ENCODE results near the gene DHCR7.

The DHCR7 gene

DNA sequence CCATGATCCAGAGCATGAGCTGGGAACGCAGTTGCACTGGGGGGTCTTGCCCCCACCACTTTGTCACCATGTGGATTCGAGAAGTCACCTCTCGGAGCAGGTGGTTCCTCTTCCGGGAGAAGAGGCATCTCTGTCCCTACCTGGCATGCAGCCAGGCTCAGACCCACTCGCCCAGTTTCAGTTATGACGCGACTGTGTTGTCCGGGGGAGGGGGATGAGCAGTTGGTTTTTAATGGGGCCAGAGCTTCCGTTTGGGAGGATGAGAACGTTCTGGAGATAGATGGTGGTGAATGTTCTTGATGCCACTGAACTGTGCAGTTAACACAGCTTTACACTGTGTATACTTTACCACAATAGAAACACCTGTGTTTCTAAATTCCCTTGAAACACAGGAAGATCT, 41.5 kb downstream of the DHCR7 start:
- TF ChIP-seq, protein P1, sequence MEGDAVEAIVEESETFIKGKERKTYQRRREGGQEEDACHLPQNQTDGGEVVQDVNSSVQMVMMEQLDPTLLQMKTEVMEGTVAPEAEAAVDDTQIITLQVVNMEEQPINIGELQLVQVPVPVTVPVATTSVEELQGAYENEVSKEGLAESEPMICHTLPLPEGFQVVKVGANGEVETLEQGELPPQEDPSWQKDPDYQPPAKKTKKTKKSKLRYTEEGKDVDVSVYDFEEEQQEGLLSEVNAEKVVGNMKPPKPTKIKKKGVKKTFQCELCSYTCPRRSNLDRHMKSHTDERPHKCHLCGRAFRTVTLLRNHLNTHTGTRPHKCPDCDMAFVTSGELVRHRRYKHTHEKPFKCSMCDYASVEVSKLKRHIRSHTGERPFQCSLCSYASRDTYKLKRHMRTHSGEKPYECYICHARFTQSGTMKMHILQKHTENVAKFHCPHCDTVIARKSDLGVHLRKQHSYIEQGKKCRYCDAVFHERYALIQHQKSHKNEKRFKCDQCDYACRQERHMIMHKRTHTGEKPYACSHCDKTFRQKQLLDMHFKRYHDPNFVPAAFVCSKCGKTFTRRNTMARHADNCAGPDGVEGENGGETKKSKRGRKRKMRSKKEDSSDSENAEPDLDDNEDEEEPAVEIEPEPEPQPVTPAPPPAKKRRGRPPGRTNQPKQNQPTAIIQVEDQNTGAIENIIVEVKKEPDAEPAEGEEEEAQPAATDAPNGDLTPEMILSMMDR (conservative IDR thresholded peaks at IDR 0.05; ENCODE audit: control insufficient read depth, insufficient read depth, low read depth, low read length), result no peak
- no peak overlapping the region for H3K4me3 ChIP-seq (ENCODE audit: control insufficient read depth, low read depth, low read length)
- DNase-seq (ENCODE audit: low read depth), result no peak

DNA sequence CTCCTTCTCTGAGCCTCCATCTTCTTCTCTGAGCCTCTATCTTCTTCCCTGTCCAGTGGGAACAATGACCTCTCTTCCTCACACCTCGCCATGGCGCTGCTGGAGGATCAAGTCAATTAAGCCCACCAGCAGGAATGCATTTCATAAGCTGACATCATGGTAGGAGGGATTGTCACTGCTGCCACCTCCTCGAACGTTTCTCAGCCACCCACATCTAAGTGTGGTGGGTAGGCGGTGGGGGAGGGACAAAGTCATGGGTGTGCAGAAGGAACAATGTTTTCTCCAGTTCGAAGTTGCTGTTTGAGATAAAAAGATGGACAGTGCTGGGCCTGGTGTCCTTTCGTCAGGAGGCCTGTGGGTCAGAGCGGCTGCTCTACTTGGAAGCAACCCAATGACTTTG, 44.0 kb downstream of the DHCR7 start:
- no peak overlapping the region for H3K4me3 ChIP-seq (ENCODE audit: control insufficient read depth, low read depth, low read length)
- TF ChIP-seq, protein P1 (conservative IDR thresholded peaks at IDR 0.05; ENCODE audit: control insufficient read depth, insufficient read depth, low read depth, low read length), result no peak
- no peak for DNase-seq (ENCODE audit: low read depth)

DNA sequence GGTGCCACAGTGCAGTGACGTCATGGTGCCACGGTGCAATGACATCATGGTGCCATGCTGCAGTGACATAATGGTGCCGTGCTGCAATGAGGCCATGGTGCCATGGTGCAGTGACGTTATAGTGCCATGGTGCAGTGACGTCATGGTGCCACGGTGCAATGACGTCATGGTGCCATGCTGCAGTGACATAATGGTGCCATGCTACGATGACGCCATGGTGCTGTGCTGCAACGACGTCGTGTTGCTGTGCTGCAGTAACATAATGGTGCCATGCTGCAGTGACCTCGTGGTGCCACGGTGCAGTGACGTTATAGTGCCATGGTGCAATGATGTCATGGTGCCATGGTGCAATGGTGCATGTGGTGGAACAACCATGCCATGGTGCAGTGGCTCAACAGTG, 45.3 kb downstream of the DHCR7 start:
- TF ChIP-seq, protein P1 (conservative IDR thresholded peaks at IDR 0.05; ENCODE audit: control insufficient read depth, insufficient read depth, low read depth, low read length), result no peak
- no peak for DNase-seq (ENCODE audit: low read depth)
- H3K4me3 ChIP-seq (ENCODE audit: control insufficient read depth, low read depth, low read length), result no peak overlapping the region

DNA sequence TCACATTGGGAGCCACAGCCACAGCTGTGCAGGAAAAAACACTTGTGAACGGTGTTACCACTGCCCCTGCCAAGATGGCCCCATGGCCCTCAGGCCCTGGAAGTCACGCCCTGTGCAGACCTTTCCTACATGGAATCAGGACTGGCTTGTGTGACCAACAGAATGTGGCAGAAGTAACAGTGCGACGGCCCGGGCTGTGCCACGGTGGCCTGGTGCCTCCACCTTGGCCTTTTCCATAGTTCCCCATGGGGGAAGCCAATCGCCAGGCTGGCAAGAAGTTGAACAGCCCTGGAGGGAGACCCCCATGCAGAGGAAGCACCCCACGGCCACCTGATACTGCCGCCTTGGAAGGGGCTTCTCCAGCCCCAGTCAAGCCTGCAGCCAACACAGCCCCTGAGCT, 48.0 kb downstream of the DHCR7 start:
- no peak overlapping the region for H3K4me3 ChIP-seq (ENCODE audit: control insufficient read depth, low read depth, low read length)
- DNase-seq (ENCODE audit: low read depth), result no peak
- TF ChIP-seq, protein P1 (conservative IDR thresholded peaks at IDR 0.05; ENCODE audit: control insufficient read depth, insufficient read depth, low read depth, low read length), result no peak

DNA sequence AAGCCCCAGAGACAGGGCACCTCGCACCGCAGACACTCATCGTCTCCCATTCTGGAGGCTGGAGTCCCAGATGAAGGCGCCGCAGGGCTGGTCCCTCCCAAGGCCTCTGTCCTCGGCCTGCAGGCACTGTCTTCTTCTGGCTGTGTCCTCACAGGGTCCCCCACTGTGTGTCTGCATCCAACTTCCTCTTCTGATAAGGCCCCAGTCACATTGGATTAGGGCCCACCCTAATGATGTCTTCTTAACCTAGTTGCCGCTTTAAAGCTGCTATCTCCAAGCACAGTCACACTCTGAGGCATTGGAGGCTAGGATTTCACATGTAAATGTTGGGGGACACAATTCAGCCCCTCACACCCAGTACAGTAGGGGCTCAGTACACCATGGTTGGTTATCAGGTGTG, 48.9 kb downstream of the DHCR7 start:
- DNase-seq (ENCODE audit: low read depth), result no peak
- no peak overlapping the region for H3K4me3 ChIP-seq (ENCODE audit: control insufficient read depth, low read depth, low read length)
- TF ChIP-seq, protein P1 (conservative IDR thresholded peaks at IDR 0.05; ENCODE audit: control insufficient read depth, insufficient read depth, low read depth, low read length), result no peak

DNA sequence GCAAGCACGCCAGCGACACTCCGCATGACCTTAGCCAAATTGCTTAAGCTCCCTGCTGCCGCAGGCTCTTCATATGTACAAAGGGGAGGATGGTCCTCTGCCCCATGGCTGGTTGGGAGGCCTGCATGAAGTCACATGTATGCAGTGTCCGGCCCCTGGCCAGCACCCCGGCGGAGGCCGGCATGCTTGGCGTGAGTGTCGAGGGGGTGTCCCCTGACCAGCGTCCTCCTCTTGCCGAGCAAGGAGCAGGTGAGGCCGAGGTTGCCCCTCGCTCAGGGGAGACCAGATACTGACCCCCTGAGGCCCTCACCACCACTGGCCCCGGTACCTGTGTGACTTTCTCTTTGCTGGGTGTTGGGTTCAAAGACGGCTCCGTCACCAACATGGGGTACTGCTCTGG, 50.2 kb downstream of the DHCR7 start:
- H3K4me3 ChIP-seq (ENCODE audit: control insufficient read depth, low read depth, low read length), result no peak overlapping the region
- no peak for DNase-seq (ENCODE audit: low read depth)
- TF ChIP-seq, protein P1 (conservative IDR thresholded peaks at IDR 0.05; ENCODE audit: control insufficient read depth, insufficient read depth, low read depth, low read length), result no peak

DNA sequence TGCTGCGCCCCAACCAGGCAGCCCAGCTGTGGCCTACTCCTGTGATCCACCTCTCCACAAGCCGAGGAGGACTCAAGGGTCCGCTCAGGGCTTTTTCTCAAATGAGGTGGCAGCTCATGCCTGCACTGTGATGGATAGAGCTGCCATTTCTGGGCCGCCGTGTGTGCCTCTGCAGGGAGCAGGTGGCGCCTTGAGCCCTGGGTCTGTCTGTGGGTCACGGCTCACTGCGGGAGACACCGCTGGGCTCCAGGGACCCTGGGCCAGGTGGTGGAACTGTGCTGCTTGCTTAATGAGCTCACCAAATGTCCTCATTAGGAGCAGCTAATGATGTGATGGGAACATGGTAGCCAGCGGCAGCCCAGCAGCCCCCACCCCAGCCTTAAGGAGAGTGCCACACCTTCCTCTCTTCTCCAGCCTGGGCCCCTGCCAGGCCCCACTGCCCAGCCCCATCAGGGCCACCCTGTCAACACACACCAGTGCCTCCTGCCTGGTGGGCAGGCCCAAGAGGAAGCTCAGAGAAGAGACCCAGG, 50.8 kb downstream of the DHCR7 start:
- DNase-seq (ENCODE audit: low read depth), result no peak
- TF ChIP-seq, protein P1 (conservative IDR thresholded peaks at IDR 0.05; ENCODE audit: control insufficient read depth, insufficient read depth, low read depth, low read length), result no peak
- H3K4me3 ChIP-seq (ENCODE audit: control insufficient read depth, low read depth, low read length), result no peak overlapping the region
